ENCODE measurements around the gene FOXK1. TPM values are rescaled to one million over a fixed set of nuclear protein-coding genes. Genes with fewer than 3 reads are reported as not detected.

The FOXK1 gene
- total and polyA plus RNA-seq, 12 donors, result 3.6 to 30.6 (median 24.2) TPM

DNA sequence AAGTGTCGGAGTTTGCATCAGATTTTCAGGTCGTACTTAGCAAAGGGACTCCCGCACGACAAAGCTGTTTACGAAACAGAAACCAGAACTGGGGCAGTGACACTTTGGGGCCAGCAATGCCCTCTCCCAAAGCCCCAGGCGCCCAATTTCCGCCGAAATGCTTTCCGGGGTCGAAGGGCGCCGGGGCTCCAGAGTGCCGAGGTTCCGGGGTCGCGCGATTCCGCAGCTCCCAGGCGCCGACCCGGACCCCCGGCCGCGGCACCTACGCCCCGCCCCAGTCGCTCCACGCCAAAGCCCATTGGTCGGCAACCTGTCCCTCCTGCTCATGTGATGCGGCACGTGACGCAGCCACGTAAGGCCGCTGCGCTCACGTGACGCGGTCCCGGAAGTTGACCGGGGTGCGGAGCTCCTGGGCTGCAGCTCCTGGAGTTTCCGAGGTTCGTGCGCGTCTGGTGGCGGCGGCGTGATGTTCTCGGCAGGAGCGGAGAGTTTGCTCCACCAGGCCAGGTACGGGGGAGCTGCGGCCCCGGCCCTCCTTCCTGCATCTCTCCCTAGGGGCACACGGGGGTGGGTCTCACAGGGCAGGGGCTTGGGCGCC is 93.3 kb downstream of the FOXK1 start, which contains the start of gene AP5Z1:
Gene AP5Z1, plus strand, starts transcription at position 374 of the 598 bp plus-strand sequence. Its CDS starts 93 bp downstream, at position 467.
- H3K9me3 ChIP-seq, result no peaks in the 10 kb centered on the region
- intact Hi-C loops (cut with DNase I), result no loop called here
- DNase-seq (peak; percentile 96 to 97), ATAC-seq (peak; percentile 96 to 98 (median 98))
- peak within 1 kb of the TSS; percentile 78 to 97 (median 94) for H3K27ac ChIP-seq
- TF ChIP-seq, protein P1, sequence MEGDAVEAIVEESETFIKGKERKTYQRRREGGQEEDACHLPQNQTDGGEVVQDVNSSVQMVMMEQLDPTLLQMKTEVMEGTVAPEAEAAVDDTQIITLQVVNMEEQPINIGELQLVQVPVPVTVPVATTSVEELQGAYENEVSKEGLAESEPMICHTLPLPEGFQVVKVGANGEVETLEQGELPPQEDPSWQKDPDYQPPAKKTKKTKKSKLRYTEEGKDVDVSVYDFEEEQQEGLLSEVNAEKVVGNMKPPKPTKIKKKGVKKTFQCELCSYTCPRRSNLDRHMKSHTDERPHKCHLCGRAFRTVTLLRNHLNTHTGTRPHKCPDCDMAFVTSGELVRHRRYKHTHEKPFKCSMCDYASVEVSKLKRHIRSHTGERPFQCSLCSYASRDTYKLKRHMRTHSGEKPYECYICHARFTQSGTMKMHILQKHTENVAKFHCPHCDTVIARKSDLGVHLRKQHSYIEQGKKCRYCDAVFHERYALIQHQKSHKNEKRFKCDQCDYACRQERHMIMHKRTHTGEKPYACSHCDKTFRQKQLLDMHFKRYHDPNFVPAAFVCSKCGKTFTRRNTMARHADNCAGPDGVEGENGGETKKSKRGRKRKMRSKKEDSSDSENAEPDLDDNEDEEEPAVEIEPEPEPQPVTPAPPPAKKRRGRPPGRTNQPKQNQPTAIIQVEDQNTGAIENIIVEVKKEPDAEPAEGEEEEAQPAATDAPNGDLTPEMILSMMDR (IDR thresholded peaks at IDR 0.05), result no peak
- H3K27me3 ChIP-seq, result no peaks in the 10 kb centered on the region
- H3K4me1 ChIP-seq, result peaks cover 4 to 51% (median 32%) of the 10 kb centered on the region in 9 donors
- H3K4me3 ChIP-seq, result peak within 1 kb of the TSS; percentile 62 to 100 (median 97)
- H3K36me3 ChIP-seq, result peaks cover 0 to 24% (median 0%) of the 10 kb centered on the region in 9 donors
- 0% methylated on average over 55 of the region's 55 CpGs for WGBS, 2 donors

DNA sequence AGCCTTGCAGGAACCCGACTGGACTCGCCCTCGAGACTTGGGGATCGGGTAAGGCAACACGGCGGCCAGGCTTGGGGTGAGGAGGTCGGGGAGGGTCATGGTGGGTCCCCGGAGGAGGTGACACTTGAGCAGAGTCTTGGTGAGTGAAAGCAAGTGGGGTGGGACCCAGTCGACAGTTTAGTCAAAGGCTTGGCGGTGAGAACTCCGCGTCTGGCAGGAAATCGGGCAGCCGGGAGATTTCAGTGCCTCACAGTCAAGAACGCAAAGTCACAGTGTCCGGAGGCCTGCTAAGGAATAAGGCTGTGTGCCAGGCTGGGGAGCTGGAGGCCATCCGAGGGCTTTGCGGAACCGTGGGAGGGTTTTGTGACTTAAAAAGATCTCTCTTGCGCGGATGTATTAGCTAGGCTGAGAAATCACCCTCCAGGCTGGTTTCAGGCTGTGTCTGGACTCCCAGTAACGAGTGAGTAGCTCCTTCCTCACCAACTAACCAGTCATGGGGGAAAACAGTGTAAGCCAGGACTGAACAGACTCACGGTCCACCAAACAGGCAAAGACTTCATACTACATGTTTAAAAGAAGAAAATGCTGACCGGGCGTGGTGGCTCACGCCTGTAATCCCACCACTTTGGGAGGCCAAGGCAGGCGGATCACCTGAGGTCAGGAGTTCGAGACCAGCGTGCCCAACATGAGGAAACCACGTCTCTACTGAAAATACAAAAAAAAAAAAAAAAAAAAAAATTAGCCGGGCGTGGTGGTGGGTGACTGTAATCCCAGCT is 93.9 kb downstream of the FOXK1 start:
- H3K9me3 ChIP-seq, result no peaks in the 10 kb centered on the region
- DNase-seq (peak in 1 of 2 donors; percentile 44), ATAC-seq (peak; percentile 2 to 61 (median 38))
- H3K4me3 ChIP-seq, result peak overlapping the region; percentile 62 to 100 (median 97)
- H3K36me3 ChIP-seq, result peaks cover 0 to 31% (median 2%) of the 10 kb centered on the region in 9 donors
- 22 to 25% methylated on average over 32 of the region's 32 CpGs for WGBS, 2 donors
- peak overlapping the region; percentile 78 to 97 (median 94) for H3K27ac ChIP-seq
- intact Hi-C loops (cut with DNase I), result no loop called here
- TF ChIP-seq, protein P1 (IDR thresholded peaks at IDR 0.05), result no peak
- H3K27me3 ChIP-seq, result no peaks in the 10 kb centered on the region
- H3K4me1 ChIP-seq, result peaks cover 4 to 48% (median 32%) of the 10 kb centered on the region in 9 donors

DNA sequence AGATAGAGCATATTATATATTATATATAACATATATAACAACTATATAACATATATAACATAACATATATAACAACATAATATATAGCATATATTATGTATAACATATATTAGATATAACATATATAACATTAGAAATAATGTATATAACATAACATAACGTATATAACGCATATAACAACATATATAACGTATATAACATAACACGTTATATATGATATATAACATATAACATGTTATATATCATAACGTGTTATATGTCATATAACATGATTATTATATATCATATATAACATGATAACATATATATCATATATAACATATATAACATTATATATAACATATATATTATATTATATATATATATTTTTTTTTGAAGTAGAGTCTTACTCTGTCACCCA is 97.0 kb downstream of the FOXK1 start:
- intact Hi-C loops (cut with DNase I), result no loop called here
- Histone ChIP-seq H3K27ac (no peak overlapping the region), H3K27me3 (no peaks in the 10 kb centered on the region), H3K4me3 (no peak overlapping the region), H3K36me3 (peaks cover 0 to 57% (median 33%) of the 10 kb centered on the region in 9 donors), H3K9me3 (no peaks in the 10 kb centered on the region), H3K4me1 (peaks cover 4 to 34% (median 29%) of the 10 kb centered on the region in 9 donors)
- WGBS, 2 donors, result 90 to 92% methylated on average over 5 of the region's 5 CpGs
- DNase-seq, result no peak
- TF ChIP-seq, protein P1 (IDR thresholded peaks at IDR 0.05), result no peak
- no peak for ATAC-seq

DNA sequence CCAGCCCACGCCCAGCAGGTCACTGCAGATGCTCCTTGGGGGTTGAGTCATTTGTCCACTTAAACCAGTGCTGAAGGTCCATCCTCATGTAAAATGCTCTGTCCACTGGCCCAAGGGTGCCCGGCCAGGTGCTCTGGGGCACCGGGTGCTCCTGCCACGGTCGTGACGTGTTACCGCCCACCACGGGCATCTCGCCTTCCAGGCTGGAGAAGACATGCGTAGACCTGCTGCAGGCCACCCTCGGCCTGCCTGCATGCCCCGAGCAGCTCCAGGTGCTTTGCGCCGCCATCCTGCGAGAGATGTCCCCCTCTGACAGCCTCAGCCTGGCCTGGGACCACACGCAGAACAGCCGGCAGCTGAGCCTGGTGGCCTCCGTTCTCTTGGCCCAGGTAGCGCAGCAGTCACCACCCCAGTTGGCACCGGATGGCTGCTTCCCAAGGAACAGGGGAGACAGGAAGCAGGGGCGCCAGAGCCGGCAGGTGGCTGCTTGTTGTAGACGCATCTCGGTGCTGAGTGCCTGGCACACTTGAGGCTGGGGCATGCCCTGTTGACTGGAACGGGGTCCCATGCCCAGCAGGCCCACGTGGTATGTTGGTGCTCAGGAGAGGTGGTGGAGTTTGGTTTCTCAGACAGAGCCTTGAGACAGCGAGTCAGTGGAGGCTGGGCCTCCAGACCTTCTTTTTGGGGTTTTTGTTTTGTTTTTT is 99.4 kb downstream of the FOXK1 start:
- no peak for DNase-seq
- intact Hi-C loops (cut with DNase I), result no loop called here
- TF ChIP-seq, protein P1 (IDR thresholded peaks at IDR 0.05), result no peak
- Histone ChIP-seq H3K27me3 (no peaks in the 10 kb centered on the region), H3K4me3 (no peak overlapping the region), H3K9me3 (no peaks in the 10 kb centered on the region), H3K36me3 (peaks cover 0 to 81% (median 49%) of the 10 kb centered on the region in 9 donors), H3K4me1 (peaks cover 0 to 30% (median 17%) of the 10 kb centered on the region in 9 donors), H3K27ac (no peak overlapping the region)
- 94 to 95% methylated on average over 27 of the region's 27 CpGs for WGBS, 2 donors
- no peak for ATAC-seq

All from heart right ventricle (tissue), 16 donors.